8988T (cell line): ENCODE results near the gene TFB2M.

Experiments
- DNase-seq: peaks from one replicate; pipeline ENCODE4 v3.0.0; 2011

Gene TFB2M

GRCh38 chr1:246549665-246550064 is 16.4 kb downstream of the TFB2M start:
- no peak for DNase-seq

GRCh38 chr1:246544001-246544400 is 22.1 kb downstream of the TFB2M start:
- no peak for DNase-seq

GRCh38 chr1:246540738-246541491 is 25.1 kb downstream of the TFB2M start:
- no peak for DNase-seq

DNA sequence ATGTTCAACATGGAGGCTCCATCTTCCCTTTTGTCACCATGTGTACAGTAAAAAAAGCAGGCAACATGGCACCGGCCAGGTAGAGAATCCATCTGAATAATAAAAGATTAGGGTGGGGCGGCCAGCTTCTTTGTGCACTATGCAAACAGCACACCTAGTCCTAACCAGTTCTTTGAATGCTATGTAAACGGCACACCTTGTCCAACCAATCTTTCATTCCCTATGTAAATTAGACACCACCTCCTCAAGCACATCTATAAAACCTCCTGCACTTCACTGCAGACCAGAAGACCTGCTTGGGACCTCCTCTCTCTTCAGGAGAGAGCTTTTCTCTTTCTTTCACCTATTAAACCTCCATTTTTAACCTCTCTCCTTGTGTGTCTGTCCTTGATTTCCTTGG is 28.2 kb downstream of the TFB2M start:
- DNase-seq = no peak

- DNase-seq = no peak
These were observed 28.6 kb downstream of the TFB2M start for GRCh38 chr1:246537441-246537840.

GRCh38 chr1:246534114-246534513 is 31.9 kb downstream of the TFB2M start:
- no peak for DNase-seq

DNA sequence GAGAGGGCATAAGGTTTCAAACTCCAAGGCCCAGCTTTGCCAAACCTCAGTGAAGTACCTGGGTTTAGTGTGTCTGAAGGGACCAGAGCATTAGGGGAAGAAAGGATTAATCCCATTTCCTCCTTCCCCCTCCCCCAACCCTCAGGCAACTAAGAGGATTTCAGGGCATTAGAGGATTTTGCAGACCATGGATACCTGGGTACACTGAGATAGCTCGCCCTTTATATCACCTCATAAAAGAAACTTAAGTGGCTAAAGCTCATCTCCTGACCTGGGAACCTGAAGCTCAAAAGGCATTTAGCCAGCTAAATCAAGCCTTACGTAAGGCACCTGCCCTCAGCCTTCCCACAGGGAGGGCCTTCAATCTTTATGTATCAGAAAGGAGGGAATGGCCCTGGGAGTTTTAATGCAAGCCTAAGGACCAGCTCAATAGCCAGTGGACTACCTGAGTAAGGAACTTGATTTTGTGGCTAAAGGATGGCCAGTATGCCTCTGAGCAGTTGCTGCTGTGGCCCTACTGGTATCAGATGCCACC is 32.6 kb downstream of the TFB2M start:
- no peak for DNase-seq

DNA sequence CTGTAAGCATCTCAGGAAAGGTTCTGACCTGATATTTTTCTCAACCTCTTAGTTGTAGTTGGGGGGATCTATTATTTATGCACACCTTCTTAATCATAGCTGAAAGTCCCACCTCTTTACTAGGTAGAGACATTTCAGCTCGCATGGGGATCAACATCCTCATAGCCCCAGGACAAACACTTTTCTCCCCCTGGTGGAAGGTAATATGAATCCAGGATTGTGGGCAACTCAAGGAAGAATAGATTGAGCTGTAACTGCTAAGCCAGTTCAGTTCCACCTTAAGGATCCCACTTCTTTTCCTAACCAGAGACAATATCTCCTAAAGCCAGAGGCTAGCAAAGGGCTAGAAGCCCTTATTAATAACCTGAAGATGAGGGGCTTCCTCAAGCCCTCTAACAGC is 33.5 kb downstream of the TFB2M start:
- no peak for DNase-seq

GRCh38 chr1:246530482-246530881 is 35.6 kb downstream of the TFB2M start:
- DNase-seq = no peak

DNA sequence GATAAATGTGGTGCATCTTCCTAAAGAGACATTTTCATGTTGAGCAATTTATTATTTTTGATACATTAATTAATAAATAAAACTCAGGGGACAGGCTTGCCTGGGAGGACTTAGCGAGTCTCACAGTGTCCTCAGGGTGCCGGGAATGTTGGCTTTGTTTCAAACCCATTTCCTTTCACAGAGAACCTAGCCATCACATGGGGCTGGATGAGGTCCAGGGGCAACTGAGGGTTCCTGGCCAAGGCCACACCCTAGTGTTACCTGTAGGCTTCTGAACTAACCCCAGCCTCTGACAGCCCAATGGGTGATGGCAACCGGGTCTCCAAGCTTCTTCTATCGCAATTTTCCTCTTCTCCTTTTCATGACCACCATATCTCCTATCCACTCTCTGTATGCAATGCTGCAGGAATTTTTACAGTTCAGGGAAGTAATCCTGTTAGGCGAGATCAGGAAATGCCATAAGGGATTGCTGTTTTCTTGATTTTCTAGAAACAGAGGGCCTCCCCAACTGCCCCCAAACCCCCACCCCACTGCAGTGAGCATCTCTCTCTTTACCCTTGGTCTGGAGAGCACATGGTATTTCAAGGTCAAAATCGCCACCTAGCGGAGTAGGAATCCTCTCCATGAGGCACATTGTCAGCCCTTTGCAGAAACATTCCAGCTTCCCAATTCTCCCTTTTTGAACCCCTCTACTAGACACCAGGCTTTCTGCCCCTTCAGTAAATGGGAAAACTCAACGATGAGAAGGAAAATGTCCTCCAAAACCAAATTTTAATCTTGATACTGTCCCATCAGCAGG is 36.9 kb downstream of the TFB2M start:
- DNase-seq = no peak

- DNase-seq = no peak
These were observed 38.5 kb downstream of the TFB2M start for GRCh38 chr1:246527402-246528088.

DNA sequence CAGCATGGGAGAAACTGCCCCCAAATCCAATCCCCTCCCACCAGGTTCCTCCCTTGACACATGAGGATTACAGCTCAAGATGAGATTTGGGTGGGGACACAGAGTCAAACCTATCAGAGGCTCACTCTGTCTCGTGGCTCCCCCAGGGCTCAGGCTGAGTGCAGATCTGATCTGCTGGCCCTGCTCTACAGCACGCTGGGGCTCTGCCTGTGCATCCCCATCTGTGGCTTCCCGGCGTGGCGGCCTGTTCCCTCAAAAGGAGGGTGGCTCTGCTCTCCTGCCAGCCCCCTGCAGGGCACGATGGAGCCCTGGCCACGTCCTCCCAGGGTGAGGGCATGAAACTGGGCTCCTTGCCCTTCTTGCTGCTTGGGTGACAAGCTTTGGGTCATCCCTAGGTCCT is 39.1 kb downstream of the TFB2M start:
- DNase-seq = no peak

GRCh38 chr1:246526380-246526779 is 39.7 kb downstream of the TFB2M start:
- DNase-seq = no peak

GRCh38 chr1:246519514-246519913 is 46.5 kb downstream of the TFB2M start:
- no peak for DNase-seq

DNA sequence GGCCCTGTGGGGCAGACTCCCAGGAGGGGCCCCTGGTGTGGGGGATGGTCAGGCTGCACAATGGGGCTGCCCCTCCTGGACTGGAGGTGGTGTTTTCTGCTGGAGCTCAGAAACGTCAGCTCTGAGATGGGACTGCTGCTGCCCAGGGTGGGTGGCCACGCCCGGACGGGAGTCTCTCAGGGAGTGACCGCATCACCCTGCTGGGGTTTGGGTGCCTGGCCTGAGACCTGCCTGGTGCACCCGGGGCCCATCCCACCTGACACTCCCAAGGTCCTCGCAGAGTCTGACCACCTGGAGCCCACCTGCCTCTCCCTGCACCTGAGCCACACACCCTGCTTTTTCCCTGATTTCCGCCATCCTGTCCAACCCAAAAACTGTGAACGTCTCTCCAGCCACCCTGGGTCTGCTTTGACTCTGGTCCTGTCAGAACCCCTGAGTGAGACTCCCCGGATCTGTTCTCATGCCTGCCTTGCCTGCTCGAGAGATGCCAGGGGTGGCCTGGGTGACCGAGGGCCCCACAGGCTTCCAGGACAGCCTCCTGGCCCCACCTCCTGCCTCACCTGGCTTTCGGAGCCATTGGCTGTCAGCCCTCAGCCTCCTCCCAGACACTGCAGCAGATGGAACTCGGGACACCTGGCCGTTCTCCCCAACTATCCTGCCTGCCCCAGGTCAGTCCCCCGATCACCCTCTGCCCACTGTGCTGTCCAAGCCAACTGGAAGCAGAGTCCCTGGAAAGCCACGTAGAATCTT is 47.4 kb downstream of the TFB2M start:
- DNase-seq = no peak

DNA sequence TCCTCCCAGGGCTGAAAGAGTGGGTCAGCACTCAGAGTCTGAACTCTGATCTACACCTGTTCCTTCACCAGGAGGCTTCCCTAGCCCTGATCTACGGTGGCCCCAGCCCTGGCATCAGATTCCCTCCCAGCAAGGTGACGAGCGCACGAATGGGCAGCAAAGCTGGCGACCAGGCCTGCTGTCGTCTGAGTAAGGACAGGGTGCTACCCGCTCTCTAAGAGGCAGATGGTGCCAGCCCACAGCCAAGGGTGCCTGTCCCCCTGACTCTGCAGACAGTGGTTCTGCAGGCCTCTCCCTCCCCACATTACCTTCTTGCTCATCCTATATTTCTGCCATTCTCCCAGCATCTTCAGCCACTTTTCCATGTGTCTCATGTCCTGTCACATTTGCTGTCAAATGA is 48.7 kb downstream of the TFB2M start:
- DNase-seq = no peak

DNA sequence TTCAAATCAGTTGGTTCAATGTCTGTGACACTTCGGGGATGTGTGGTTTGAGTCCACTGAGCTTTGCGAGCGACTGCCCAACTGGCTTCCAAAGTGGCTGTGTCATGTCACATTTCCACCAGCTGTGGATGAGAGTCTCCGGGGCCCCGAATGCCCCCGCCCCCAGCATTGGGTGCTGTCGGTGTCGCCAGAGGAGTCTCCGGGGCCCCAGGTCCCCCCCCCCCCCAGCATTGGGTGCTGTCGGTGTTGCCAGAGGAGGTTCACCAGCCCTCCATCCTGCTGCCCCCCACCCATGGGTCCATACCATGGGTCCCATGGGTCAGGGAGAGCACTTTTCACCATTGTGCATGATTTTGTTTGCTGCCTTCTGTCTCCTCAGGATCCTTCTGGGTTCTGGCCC is 49.9 kb downstream of the TFB2M start:
- DNase-seq = no peak

- no peak for DNase-seq
These were observed 50.6 kb downstream of the TFB2M start for GRCh38 chr1:246515390-246516005.

- no peak for DNase-seq
These were observed 52.3 kb downstream of the TFB2M start for GRCh38 chr1:246513619-246514343.

DNA sequence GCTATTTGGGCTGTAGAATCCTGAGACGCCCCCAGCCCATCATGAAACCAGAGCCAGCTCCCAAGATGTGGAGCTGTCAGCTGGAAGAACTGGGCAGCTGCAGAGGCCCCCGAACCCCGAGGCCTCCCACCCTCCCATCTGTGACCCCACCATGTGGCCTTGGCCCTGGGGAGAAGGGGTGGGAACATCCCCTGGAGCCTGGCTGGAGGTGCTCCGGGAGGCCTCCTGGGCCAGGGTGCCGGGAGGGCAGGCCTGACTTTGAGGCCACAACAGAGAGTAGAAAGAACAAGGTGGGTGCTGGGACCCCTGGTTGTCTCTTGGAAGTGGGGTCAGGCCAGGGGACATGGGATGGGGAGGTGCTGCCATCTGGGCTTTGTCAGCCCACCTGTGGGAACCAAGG is 53.0 kb downstream of the TFB2M start:
- DNase-seq = no peak

DNA sequence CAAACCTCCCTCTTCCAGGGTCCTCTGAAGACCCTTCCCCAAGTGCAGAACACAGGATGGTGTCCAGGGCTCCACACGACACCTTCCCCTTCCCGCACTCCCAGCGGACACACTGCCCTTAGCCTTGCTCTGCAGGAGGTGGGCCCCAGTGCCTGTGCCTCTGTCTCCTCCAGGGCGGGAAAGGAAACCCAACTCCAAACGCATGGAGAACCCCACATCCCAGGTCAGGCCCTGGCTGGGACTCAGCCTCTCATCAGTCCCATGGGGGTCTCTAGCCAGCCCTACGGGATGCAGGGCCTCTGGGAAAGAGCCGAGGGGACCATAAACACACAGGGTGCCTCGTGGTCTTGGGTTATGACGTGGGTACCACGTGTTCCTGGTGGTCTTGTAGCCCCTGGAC is 53.4 kb downstream of the TFB2M start:
- DNase-seq = no peak

DNA sequence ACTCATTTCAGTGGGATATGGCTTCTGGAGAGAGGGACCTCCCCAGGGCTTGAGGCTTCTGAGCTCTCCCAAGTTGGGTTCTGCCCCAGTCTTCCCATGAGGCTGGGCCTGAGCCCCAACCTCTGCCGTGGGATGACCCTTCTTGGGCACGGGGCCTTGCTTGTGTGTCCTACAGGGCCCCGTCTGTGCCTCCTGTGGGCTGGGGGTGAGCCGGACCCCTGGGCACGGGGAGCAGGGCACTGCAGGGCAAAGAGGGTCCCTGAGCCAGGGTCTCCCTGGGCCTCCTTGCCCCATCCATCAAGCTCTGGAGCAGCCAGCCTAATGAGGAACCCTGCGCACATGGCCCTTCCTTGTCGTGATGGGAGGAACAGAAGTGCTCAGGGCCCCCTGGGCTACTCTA is 53.8 kb downstream of the TFB2M start:
- no peak for DNase-seq
